Thyroid gland (tissue), 4 donors: Measurements from ENCODE around the gene SCCPDH.

ENCODE experiments used
- CTCF ChIP-seq, 6 experiments: fragments of 200-600 bp in 3 of 6; fragments of 450-650 bp in 3 of 6; sonication (generic) in 3 of 6; IDR thresholded peaks; one replicate each; pipeline ENCODE4 v1.5.1; 2016 to 2019; ENCODE audit warnings: antibody characterized with exemption in 6 of 6, mild to moderate bottlenecking in 2 of 6, inconsistent platforms in 1 of 6, moderate library complexity in 1 of 6
- POLR2A ChIP-seq, 2 donors: fragments of 450-650 bp; IDR thresholded peaks; one replicate each; pipeline ENCODE4 v1.6.1; 2017; ENCODE audit warnings: antibody characterized with exemption in 2 of 2, mild to moderate bottlenecking in 2 of 2, moderate library complexity in 1 of 2

GRCh38 chr1:246814890-246815289, 90.7 kb downstream of the SCCPDH start:
- TF ChIP-seq CTCF (IDR thresholded peaks at IDR 0.05) (no peak), POLR2A (IDR thresholded peaks at IDR 0.05) (no peak)
